HG03175 (cell line): ENCODE measurements around the gene HMG20B.
"Not testable (repeated sequence)": the region's sequence is repeated elsewhere in the genome, so short reads cannot be mapped to it uniquely, and the experiment has no call there.

Source experiments
- ATAC-seq: cut with Tn5 transposase; IDR thresholded peaks from one replicate; pipeline ENCODE4 v1.9.1; 2021; ENCODE audit warnings: mild to moderate bottlenecking, moderate library complexity; ENCODE audit not compliant: unreplicated experiment

HMG20B gene

GRCh38 chr19:3572855-3573161, at the start of gene HMG20B:
Gene HMG20B (plus strand): TSS chr19:3572944. CDS start chr19:3573310, 366 bp downstream.
- no peak for ATAC-seq

GRCh38 chr19:3523361-3524077, 49.2 kb upstream of the HMG20B start:
- no peak for ATAC-seq

- ATAC-seq: no peak
Observed at GRCh38 chr19:3524078-3524842, 48.5 kb upstream of the HMG20B start.

- no peak for ATAC-seq
Observed at GRCh38 chr19:3524904-3525451, 47.8 kb upstream of the HMG20B start.

- no peak for ATAC-seq
Observed at GRCh38 chr19:3526507-3527237, 46.1 kb upstream of the HMG20B start.

GRCh38 chr19:3527238-3527910, 45.4 kb upstream of the HMG20B start:
- no peak for ATAC-seq

GRCh38 chr19:3528080-3528479, 44.7 kb upstream of the HMG20B start:
- ATAC-seq: no peak

- no peak for ATAC-seq
Observed at GRCh38 chr19:3528539-3529211, 44.1 kb upstream of the HMG20B start.

GRCh38 chr19:3529299-3529698, 43.4 kb upstream of the HMG20B start:
- ATAC-seq: not testable (repeated sequence)

DNA sequence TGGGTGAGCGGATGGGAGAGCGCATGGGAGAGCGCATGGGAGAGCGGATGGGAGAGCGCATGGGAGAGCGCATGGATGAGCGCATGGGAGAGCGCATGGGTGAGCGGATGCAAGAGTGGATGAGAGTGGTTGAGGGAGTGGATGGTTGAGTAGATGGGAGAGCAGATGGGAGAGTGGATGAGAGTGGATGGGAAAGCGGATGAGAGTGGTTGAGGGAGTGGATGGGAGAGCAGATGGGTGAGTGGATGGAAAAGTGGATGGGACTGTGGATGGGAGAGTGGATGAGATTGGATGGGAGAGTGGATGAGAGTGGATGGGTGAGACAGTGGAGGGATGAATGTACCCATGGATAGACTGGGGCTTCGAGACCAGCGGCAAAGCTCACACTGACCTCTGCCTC, 42.4 kb upstream of the HMG20B start:
- ATAC-seq: no peak

- ATAC-seq: no peak
Observed at GRCh38 chr19:3531716-3532115, 41.0 kb upstream of the HMG20B start.

DNA sequence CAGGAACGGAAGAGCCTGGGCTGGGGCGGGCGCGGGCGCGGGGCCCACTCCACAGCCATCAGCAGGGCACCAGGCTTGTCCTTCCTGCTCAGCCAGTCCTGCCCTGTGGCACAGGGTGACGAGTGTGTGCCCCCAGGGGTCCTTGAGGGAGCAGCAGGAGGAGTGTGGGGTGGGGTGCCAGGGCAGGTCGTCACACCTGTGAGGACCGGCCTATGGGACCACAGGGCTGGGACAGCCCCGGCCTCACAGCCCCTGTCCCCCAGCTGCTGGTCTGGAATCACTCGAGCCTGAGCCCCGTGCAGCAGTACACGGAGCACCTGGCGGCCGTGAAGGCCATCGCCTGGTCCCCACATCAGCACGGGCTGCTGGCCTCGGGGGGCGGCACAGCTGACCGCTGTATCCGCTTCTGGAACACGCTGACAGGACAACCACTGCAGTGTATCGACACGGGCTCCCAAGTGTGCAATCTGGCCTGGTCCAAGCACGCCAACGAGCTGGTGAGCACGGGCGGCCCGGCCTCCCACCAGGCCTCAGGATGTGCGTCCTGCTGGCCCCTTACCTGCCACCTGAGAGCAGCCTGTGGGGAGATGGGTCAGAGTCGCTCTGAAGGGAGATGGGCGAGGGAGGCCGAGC, 40.5 kb upstream of the HMG20B start:
- ATAC-seq: no peak

- no peak for ATAC-seq
Observed at GRCh38 chr19:3533033-3533432, 39.7 kb upstream of the HMG20B start.

DNA sequence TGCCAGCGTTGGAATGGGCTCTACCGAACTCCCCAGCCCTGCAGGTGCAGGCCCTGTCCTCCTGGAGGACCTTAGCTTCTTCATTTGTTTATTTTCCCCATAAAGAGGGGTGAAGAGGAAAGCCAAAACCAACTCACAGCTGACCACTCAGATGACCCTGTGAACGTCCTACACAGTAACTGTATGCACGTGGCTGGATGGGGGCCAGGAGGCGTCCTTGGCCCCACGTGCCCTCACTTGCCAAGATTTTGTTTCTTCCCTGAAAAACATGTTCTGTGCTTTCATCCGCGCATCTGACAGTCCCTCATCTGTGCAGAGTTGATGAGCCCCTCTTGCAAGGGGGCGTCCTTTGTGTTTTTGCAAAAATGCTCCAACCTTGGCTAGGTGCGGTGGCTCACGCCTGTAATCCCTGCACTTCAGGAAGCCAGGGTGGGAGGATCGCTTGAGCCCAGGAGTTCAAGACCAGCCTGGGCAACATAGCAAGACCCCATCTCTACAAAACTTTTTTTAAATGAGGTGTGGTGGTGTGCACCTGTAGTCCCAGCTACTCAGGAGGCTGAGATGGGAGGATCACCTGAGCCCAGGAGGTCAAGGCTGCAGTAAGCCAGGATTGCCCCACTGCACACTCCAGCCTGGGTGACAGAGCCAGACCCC, 39.1 kb upstream of the HMG20B start:
- ATAC-seq: no peak

GRCh38 chr19:3534375-3535234, 38.1 kb upstream of the HMG20B start:
- no peak for ATAC-seq

GRCh38 chr19:3535235-3535535, 37.6 kb upstream of the HMG20B start:
- no peak for ATAC-seq

- no peak for ATAC-seq
Observed at GRCh38 chr19:3535563-3535965, 37.2 kb upstream of the HMG20B start.

GRCh38 chr19:3535981-3536380, 36.8 kb upstream of the HMG20B start:
- ATAC-seq: no peak
